Measurements from ENCODE around the gene DLX4.

The DLX4 gene, protein sequence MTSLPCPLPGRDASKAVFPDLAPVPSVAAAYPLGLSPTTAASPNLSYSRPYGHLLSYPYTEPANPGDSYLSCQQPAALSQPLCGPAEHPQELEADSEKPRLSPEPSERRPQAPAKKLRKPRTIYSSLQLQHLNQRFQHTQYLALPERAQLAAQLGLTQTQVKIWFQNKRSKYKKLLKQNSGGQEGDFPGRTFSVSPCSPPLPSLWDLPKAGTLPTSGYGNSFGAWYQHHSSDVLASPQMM

DNA sequence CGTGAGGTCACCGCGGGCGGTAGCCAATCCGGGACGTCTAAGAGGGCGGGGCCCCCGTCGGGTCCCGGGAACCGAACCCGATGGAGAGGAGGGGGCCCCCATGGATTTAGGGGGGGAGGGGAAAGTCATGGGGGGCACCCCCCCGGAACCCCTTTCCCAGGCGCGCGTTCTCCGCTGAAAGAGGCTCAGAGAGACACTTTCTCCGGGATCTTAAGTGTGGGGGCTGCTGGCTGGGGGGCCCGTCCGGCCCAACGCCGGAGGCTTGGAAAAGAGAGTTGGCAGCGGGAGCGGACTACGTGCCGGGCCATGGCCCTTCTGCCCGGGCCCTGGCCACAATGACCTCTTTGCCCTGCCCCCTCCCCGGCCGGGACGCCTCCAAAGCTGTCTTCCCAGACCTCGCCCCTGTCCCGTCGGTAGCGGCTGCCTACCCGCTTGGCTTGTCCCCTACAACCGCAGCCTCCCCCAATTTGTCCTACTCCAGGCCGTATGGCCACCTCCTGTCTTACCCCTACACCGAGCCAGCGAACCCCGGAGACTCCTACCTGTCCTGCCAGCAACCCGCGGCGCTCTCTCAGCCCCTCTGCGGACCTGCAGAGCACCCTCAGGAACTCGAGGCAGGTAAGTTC, at the start of gene DLX4:
TSS of gene DLX4 (plus strand) at position 57 of the 626 bp plus-strand sequence. CDS start at position 336, 279 bp downstream.
- no peaks in the 10 kb centered on the region for H3K36me3 ChIP-seq
- H3K4me2 ChIP-seq: peak within 1 kb of the TSS; percentile 89 to 99 (median 94)
- TF ChIP-seq Cebpa-rat (IDR thresholded peaks at IDR 0.05): no peak
- peak within 1 kb of the TSS in 8 of 11 experiments; percentile 6 to 54 (median 34); a peak in 11 of 22 replicates for H3K27ac ChIP-seq
- H4K20me1 ChIP-seq: peaks cover 0 to 39% (median 25%) of the 10 kb centered on the region in 11 experiments; a peak in 13 of 22 replicates
- H3K4me1 ChIP-seq: peaks cover 16 to 79% (median 30%) of the 10 kb centered on the region in 10 experiments
- peak within 1 kb of the TSS; percentile 53 to 71 (median 61) for H3K4me3 ChIP-seq
- H3K27me3 ChIP-seq: peaks cover 99 to 100% (median 100%) of the 10 kb centered on the region in 11 experiments
- peak within 1 kb of the TSS; percentile 11 to 63 (median 48); a peak in 17 of 22 replicates for H3K9ac ChIP-seq
- peaks cover 0 to 38% (median 10%) of the 10 kb centered on the region in 11 experiments; a peak in 11 of 22 replicates for H3K9me3 ChIP-seq (replicated peaks in 1 of 11)

DNA sequence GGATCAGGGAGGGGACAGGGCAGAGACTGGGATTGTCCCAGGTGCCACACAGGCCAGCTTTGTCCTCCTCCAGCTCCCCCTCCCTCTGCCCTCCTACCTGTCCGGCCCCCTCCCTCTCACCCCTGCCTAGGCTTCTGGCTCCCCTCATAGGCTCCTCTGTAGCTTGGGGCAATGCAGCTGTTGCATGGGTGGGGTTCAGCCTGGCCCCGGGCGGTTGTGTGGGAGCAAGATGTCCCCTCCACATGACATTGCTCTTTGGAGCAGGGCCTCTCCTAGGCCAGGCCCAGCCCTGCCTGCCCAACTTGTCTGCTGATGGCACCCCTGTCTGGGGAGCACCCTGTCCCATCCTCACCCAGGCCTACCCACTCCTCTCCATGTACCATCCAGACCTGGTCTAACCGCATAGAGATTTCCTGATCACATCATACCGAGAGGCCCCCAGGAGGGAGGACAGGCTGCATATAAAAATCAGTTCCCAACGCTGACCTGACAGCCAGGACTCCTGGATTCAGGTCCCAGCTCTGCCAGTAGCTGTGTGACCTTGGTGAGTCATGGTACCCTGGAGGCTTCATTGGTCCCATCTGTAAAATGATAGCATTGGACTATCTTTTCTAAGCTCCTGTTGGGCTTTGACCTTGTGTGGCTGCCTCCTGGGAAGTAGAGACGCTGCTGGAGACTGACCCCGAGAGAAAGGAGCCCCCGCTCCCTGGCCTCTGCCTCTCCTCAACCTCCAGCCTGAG, 48.8 kb upstream of the DLX4 start:
- Histone ChIP-seq H3K4me3 (no peak overlapping the region), H4K20me1 (peaks cover 0 to 2% (median 0%) of the 10 kb centered on the region in 11 experiments; a peak in 2 of 22 replicates), H3K4me1 (peaks cover 0 to 25% (median 8%) of the 10 kb centered on the region in 10 experiments; a peak in 10 of 20 replicates), H3K27ac (no peak overlapping the region), H3K9me3 (replicated peaks in 1 of 11) (no peaks in the 10 kb centered on the region), H3K36me3 (no peaks in the 10 kb centered on the region), H3K27me3 (peaks cover 0 to 7% (median 0%) of the 10 kb centered on the region in 11 experiments; a peak in 1 of 22 replicates), H3K9ac (no peak overlapping the region), H3K4me2 (0 out of 22 replicates have a peak overlapping the region, but pooled peaks of 1 of the 11 experiments have one; percentile 37)
- no peak for TF ChIP-seq Cebpa-rat (IDR thresholded peaks at IDR 0.05)

DNA sequence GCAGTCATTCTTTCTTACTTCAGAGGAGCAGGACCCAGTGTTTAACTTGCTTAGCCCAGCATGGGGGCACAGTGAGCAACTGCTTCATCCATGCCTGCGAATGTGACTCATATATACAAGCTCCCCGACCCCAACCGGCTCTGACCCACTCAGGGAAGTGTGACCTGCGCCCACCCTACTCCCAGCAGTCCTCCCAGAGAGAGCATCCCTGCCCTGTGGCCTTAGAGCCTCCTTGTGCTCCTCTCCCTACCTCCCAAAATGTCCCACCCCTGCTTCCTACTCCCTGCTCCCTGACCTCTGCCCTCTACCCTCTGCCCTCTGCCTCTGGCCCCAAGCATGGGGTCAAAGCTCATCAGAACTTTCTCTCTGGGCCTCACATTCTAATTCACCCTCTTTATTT, 46.9 kb upstream of the DLX4 start:
- H3K36me3 ChIP-seq: no peaks in the 10 kb centered on the region
- no peak for TF ChIP-seq Cebpa-rat (IDR thresholded peaks at IDR 0.05)
- peaks cover 0 to 24% (median 14%) of the 10 kb centered on the region in 10 experiments; a peak in 11 of 20 replicates for H3K4me1 ChIP-seq
- H3K4me3 ChIP-seq: no peak overlapping the region
- no peak overlapping the region for H3K27ac ChIP-seq
- no peaks in the 10 kb centered on the region for H3K9me3 ChIP-seq (replicated peaks in 1 of 11)
- peaks cover 0 to 2% (median 0%) of the 10 kb centered on the region in 11 experiments; a peak in 2 of 22 replicates for H4K20me1 ChIP-seq
- H3K4me2 ChIP-seq: no peak overlapping the region
- H3K27me3 ChIP-seq: no peaks in the 10 kb centered on the region
- no peak overlapping the region for H3K9ac ChIP-seq

- Histone ChIP-seq H3K27me3 (no peaks in the 10 kb centered on the region), H3K9ac (no peak overlapping the region), H3K9me3 (replicated peaks in 1 of 11) (no peaks in the 10 kb centered on the region), H3K4me2 (no peak overlapping the region), H3K4me3 (no peak overlapping the region), H3K4me1 (peaks cover 10 to 43% (median 26%) of the 10 kb centered on the region in 10 experiments), H3K27ac (no peak overlapping the region), H3K36me3 (no peaks in the 10 kb centered on the region), H4K20me1 (peaks cover 0 to 9% (median 0%) of the 10 kb centered on the region in 11 experiments; a peak in 3 of 22 replicates)
- TF ChIP-seq Cebpa-rat (IDR thresholded peaks at IDR 0.05): no peak
These were observed 44.9 kb upstream of the DLX4 start for GRCh38 chr17:49924116-49924515.

- no peaks in the 10 kb centered on the region for H3K27me3 ChIP-seq
- peaks cover 0 to 9% (median 0%) of the 10 kb centered on the region in 11 experiments; a peak in 3 of 22 replicates for H4K20me1 ChIP-seq
- H3K36me3 ChIP-seq: no peaks in the 10 kb centered on the region
- no peak overlapping the region for H3K4me3 ChIP-seq
- H3K4me1 ChIP-seq: peaks cover 10 to 43% (median 25%) of the 10 kb centered on the region in 10 experiments
- no peaks in the 10 kb centered on the region for H3K9me3 ChIP-seq (replicated peaks in 1 of 11)
- TF ChIP-seq Cebpa-rat (IDR thresholded peaks at IDR 0.05): no peak
- H3K4me2 ChIP-seq: no peak overlapping the region
- no peak overlapping the region for H3K9ac ChIP-seq
- no peak overlapping the region for H3K27ac ChIP-seq
These were observed 44.4 kb upstream of the DLX4 start for GRCh38 chr17:49924589-49924988.

DNA sequence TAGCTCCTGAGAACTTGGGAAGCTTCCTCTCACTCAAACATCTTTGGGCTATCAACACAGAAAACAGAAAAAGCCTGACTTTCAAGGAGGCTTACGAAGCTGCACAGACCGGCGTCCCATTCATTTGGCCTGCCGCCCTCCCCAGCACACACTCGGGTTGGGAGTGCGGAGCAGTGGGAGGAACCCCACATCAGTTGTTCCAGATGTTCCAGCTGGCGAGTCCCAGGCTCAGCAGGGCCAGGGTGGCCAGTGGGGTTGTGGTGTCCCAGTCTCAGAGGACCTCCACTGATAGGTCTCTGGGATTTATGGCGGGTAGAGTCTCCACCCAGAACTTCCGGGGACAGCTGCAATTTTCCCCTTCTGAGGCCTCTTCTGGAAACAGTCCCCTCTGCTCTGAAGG, 43.1 kb upstream of the DLX4 start:
- Histone ChIP-seq H3K27me3 (peaks cover 0 to 5% (median 0%) of the 10 kb centered on the region in 11 experiments; a peak in 2 of 22 replicates), H3K4me1 (peaks cover 10 to 48% (median 29%) of the 10 kb centered on the region in 10 experiments), H3K4me3 (no peak overlapping the region), H4K20me1 (peaks cover 0 to 9% (median 0%) of the 10 kb centered on the region in 11 experiments; a peak in 3 of 22 replicates), H3K9me3 (replicated peaks in 1 of 11) (no peaks in the 10 kb centered on the region), H3K27ac (no peak overlapping the region), H3K9ac (no peak overlapping the region), H3K36me3 (no peaks in the 10 kb centered on the region), H3K4me2 (peak overlapping the region in 6 of 11 experiments; percentile 4 to 32 (median 8); a peak in 4 of 22 replicates)
- no peak for TF ChIP-seq Cebpa-rat (IDR thresholded peaks at IDR 0.05)

GRCh38 chr17:49926886-49927285, 42.1 kb upstream of the DLX4 start:
- H3K27ac ChIP-seq: no peak overlapping the region
- no peak for TF ChIP-seq Cebpa-rat (IDR thresholded peaks at IDR 0.05)
- H3K9ac ChIP-seq: no peak overlapping the region
- peak overlapping the region in 2 of 11 experiments; percentile 10 to 32; a peak in 1 of 22 replicates for H3K4me2 ChIP-seq
- H3K9me3 ChIP-seq (replicated peaks in 1 of 11): no peaks in the 10 kb centered on the region
- peaks cover 0 to 12% (median 0%) of the 10 kb centered on the region in 11 experiments; a peak in 4 of 22 replicates for H3K27me3 ChIP-seq
- H4K20me1 ChIP-seq: peaks cover 0 to 9% (median 0%) of the 10 kb centered on the region in 11 experiments; a peak in 2 of 22 replicates
- no peaks in the 10 kb centered on the region for H3K36me3 ChIP-seq
- H3K4me3 ChIP-seq: no peak overlapping the region
- peaks cover 10 to 58% (median 39%) of the 10 kb centered on the region in 10 experiments for H3K4me1 ChIP-seq

- H3K27ac ChIP-seq: no peak overlapping the region
- no peak for TF ChIP-seq Cebpa-rat (IDR thresholded peaks at IDR 0.05)
- no peaks in the 10 kb centered on the region for H3K9me3 ChIP-seq (replicated peaks in 1 of 11)
- peaks cover 0 to 18% (median 0%) of the 10 kb centered on the region in 11 experiments; a peak in 4 of 22 replicates for H3K27me3 ChIP-seq
- peaks cover 0 to 13% (median 0%) of the 10 kb centered on the region in 11 experiments; a peak in 2 of 22 replicates for H4K20me1 ChIP-seq
- H3K4me2 ChIP-seq: peak overlapping the region; percentile 53 to 83 (median 72)
- H3K4me1 ChIP-seq: peaks cover 10 to 72% (median 53%) of the 10 kb centered on the region in 10 experiments
- H3K36me3 ChIP-seq: no peaks in the 10 kb centered on the region
- H3K9ac ChIP-seq: 0 out of 22 replicates have a peak overlapping the region, but pooled peaks of 1 of the 11 experiments have one; percentile 2
- no peak overlapping the region for H3K4me3 ChIP-seq
These were observed 40.7 kb upstream of the DLX4 start for GRCh38 chr17:49928126-49928800.
